Caco-2 (cell line): ENCODE results near the gene ABCA9. TPM values are rescaled to one million over a fixed set of nuclear protein-coding genes. Genes with fewer than 3 reads are reported as not detected.
A peak's percentile ranks its signal among the peaks of the same experiment; 100 is the strongest.

Experiments used
- BruUV-seq: library from RNA; stranded (reverse); fragments of 400-500 nt; replicated peaks from 2 replicates; lab custom pipeline; 2021; lab: Mats Ljungman, UMichigan
- CTCF ChIA-PET: fragments of 300-600 bp; sonication (Branson Sonifier 250); formaldehyde crosslinking; loops from one replicate; lab custom pipeline; 2022; ENCODE audit warnings: antibody characterized with exemption; lab: Charles Lee
- POLR2A ChIA-PET: fragments of 300-600 bp; sonication (Branson Sonifier 250); formaldehyde crosslinking; loops from one replicate; lab custom pipeline; 2022; ENCODE audit warnings: antibody characterized with exemption; lab: Charles Lee
- DNase-seq, 2 experiments: peaks; one replicate each; pipeline versions ENCODE4 v3.0.0 to v3.0.0-alpha.2; 2020 to 2022
- H3K27me3 ChIP-seq: replicated peaks from 2 replicates; pipeline ENCODE4 v1.6.0; 2011; ENCODE audit warnings: low read length; ENCODE audit not compliant: control insufficient read depth, insufficient read depth
- H3K36me3 ChIP-seq: 2 replicates; pipeline ENCODE4 v1.5.1; 2011; ENCODE audit warnings: low read length; ENCODE audit not compliant: control insufficient read depth, insufficient read depth
- H3K4me1 ChIP-seq: fragments of 250-450 bp; sonication (Bioruptor Pico); 2 replicates; pipeline ENCODE4 v1.5.1; 2020; ENCODE audit warnings: mild to moderate bottlenecking
- H3K4me3 ChIP-seq: 2 replicates; pipeline ENCODE4 v1.5.1; 2011; ENCODE audit warnings: low read depth, mild to moderate bottlenecking, control low read depth, low read length
- H3K9me3 ChIP-seq: fragments of 250-450 bp; sonication (Bioruptor Pico); 2 replicates; pipeline ENCODE4 v1.5.1; 2020; ENCODE audit warnings: mild to moderate bottlenecking, moderate library complexity
- H3K27ac Mint-ChIP-seq: one replicate; pipeline ENCODE4 v1.8.0; 2022; ENCODE audit warnings: mixed read lengths; ENCODE audit not compliant: unreplicated experiment
- H3K27me3 Mint-ChIP-seq: one replicate; pipeline ENCODE4 v1.8.0; 2022; ENCODE audit warnings: mixed read lengths; ENCODE audit not compliant: insufficient read depth, unreplicated experiment
- H3K36me3 Mint-ChIP-seq: one replicate; pipeline ENCODE4 v1.8.0; 2022; ENCODE audit warnings: mild to moderate bottlenecking, mixed read lengths; ENCODE audit not compliant: insufficient read depth, unreplicated experiment
- H3K4me1 Mint-ChIP-seq: one replicate; pipeline ENCODE4 v1.8.0; 2022; ENCODE audit warnings: low read depth, mixed read lengths; ENCODE audit not compliant: unreplicated experiment
- H3K4me3 Mint-ChIP-seq: one replicate; pipeline ENCODE4 v1.8.0; 2022; ENCODE audit warnings: mild to moderate bottlenecking, moderate library complexity, mixed read lengths; ENCODE audit not compliant: unreplicated experiment
- H3K9me3 Mint-ChIP-seq: one replicate; pipeline ENCODE4 v1.8.0; 2022; ENCODE audit warnings: mixed read lengths; ENCODE audit not compliant: unreplicated experiment
- CTCF ChIP-seq, 2 experiments: fragments of 200-600 bp in 1 of 2; IDR thresholded peaks; 1 replicate in 1 of 2; 2 replicates in 1 of 2; pipeline versions ENCODE4 v1.5.1 to v1.8.0; 2011 to 2022; ENCODE audit warnings: antibody characterized with exemption in 1 of 2, control low read depth in 1 of 2, inconsistent platforms in 1 of 2, low read depth in 1 of 2, low read length in 1 of 2, mild to moderate bottlenecking in 1 of 2, moderate library complexity in 1 of 2; ENCODE audit not compliant: insufficient read depth in 1 of 2, severe bottlenecking in 1 of 2, unreplicated experiment in 1 of 2
- intact Hi-C: fragments of 100-400 bp; cut with micrococcal nuclease; formaldehyde crosslinking; loops from one replicate; pipeline ENCODE4 v1.10.0; 2022; ENCODE audit not compliant: unreplicated experiment
- total RNA-seq: library from RNA; stranded (reverse); gene quantifications from 2 replicates; pipeline ENCODE4 v1.2.3, GENCODE V29; 2022

ABCA9 gene
- total RNA-seq, 1 experiment from 2014 or later, result 0.27 TPM

DNA sequence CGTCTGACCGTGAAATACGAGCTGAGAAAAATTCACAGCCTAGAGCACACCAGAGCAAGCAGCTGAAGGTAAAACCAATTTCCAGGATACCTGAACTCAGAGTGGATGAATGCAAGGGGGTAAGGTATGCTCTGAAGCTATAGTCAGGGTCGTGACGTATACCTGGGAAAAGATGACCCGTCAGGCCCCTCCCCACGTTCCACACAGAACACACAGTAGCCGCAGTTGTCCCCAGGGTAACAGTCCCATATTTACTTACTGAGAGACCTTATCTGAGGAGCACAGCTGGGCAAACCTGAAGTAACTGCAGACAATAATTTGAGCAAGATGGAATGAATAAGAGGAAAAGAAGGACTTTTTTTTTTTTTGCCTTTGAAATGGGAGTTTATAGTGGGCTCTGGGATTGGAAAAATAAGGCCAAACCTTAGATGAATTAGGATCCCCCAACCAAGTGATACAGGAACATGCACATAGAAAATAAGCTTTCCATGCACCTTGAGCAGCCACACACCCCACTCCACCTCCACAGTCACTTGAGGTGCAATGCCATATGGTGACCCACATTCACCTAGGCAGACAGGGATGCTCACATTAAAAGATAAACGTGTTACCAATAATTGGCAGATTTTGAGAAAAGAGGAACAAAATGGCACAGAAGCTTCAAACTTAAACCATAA is 43.0 kb upstream of the ABCA9 start:
- POLR2A ChIA-PET, result no interaction called here
- peak; percentile 89 for DNase-seq
- H3K27ac Mint-ChIP-seq, result peak overlapping the region; percentile 58

GRCh38 chr17:69098625-69099024 is 37.9 kb upstream of the ABCA9 start:
- H3K27me3 ChIP-seq, result no peaks in the 10 kb centered on the region
- ChIA-PET POLR2A (no interaction called here), CTCF (no interaction called here)
- no peak for DNase-seq
- peaks cover under 1% of the 10 kb centered on the region for H3K4me1 Mint-ChIP-seq
- no peak overlapping the region for H3K27ac Mint-ChIP-seq
- H3K9me3 ChIP-seq, result no peaks in the 10 kb centered on the region
- peaks cover 14% of the 10 kb centered on the region; the same call in 1 of the 2 replicates for H3K4me1 ChIP-seq
- H3K27me3 Mint-ChIP-seq, result no peaks in the 10 kb centered on the region
- no TSS peak for BruUV-seq
- TF ChIP-seq CTCF (IDR thresholded peaks at IDR 0.05; ENCODE audit: insufficient read depth in 1 of 2, low read depth in 1 of 2, low read length in 1 of 2, severe bottlenecking in 1 of 2, unreplicated experiment in 1 of 2), result no peak
- no peak overlapping the region for H3K4me3 ChIP-seq
- intact Hi-C loops, result no loop called here
- no peak overlapping the region for H3K4me3 Mint-ChIP-seq
- H3K9me3 Mint-ChIP-seq, result no peaks in the 10 kb centered on the region
- H3K36me3 ChIP-seq, result no peaks in the 10 kb centered on the region
- H3K36me3 Mint-ChIP-seq, result no peaks in the 10 kb centered on the region

More for the DNA sequence above, 43.0 kb upstream of the ABCA9 start:
- Histone ChIP-seq H3K9me3 (no peaks in the 10 kb centered on the region), H3K4me1 (peaks cover 19% of the 10 kb centered on the region), H3K4me3 (no peak overlapping the region), H3K36me3 (no peaks in the 10 kb centered on the region), H3K27me3 (no peaks in the 10 kb centered on the region)
- Mint-ChIP-seq H3K27me3 (no peaks in the 10 kb centered on the region), H3K9me3 (no peaks in the 10 kb centered on the region), H3K4me1 (peaks cover 7% of the 10 kb centered on the region), H3K36me3 (no peaks in the 10 kb centered on the region), H3K4me3 (peak overlapping the region; percentile 30)
- TF ChIP-seq CTCF (IDR thresholded peaks at IDR 0.05; ENCODE audit: insufficient read depth in 1 of 2, low read depth in 1 of 2, low read length in 1 of 2, severe bottlenecking in 1 of 2, unreplicated experiment in 1 of 2), result no peak
- BruUV-seq, result no TSS peak
- intact Hi-C loops, result loop anchor here (1.0 kb wide), 2 partner anchors 56 to 325 kb away; no protein-coding TSS in a partner anchor
- CTCF ChIA-PET, result interaction anchor here (0.8 to 2.7 kb wide), 2 partner anchors 19 to 903 kb away, joined by 3 to 7 read pairs; no protein-coding TSS in a partner anchor

DNA sequence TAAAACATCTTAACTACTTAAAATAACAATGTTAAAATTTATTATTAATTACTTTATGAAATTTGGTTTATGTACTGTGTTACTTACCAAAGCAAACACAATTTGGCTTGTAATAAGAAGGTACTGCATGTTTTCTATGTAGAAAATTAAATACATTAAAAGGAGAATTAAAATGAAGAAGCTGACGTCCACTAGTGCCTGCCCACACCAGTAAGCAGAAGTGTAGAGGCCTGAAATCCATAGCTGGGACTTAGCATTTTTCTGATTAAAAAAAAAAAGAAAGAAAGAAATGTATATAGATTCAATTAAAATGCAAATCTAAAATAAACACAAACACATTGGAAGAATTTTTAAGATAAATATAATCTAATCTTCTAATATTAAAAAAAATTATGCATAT is 35.8 kb upstream of the ABCA9 start:
- Histone ChIP-seq H3K4me1 (peaks cover under 1% of the 10 kb centered on the region; the same call in 1 of the 2 replicates), H3K9me3 (no peaks in the 10 kb centered on the region), H3K36me3 (no peaks in the 10 kb centered on the region), H3K27me3 (no peaks in the 10 kb centered on the region), H3K4me3 (no peak overlapping the region)
- H3K36me3 Mint-ChIP-seq, result no peaks in the 10 kb centered on the region
- H3K27ac Mint-ChIP-seq, result no peak overlapping the region
- intact Hi-C loops, result no loop called here
- no peaks in the 10 kb centered on the region for H3K27me3 Mint-ChIP-seq
- no peaks in the 10 kb centered on the region for H3K9me3 Mint-ChIP-seq
- H3K4me3 Mint-ChIP-seq, result no peak overlapping the region
- TF ChIP-seq CTCF (IDR thresholded peaks at IDR 0.05; ENCODE audit: insufficient read depth in 1 of 2, low read depth in 1 of 2, low read length in 1 of 2, severe bottlenecking in 1 of 2, unreplicated experiment in 1 of 2), result no peak
- BruUV-seq, result no TSS peak
- CTCF ChIA-PET, result no interaction called here
- H3K4me1 Mint-ChIP-seq, result peaks cover 4% of the 10 kb centered on the region
- no peak for DNase-seq
- POLR2A ChIA-PET, result no interaction called here
